Activated T-cell treated with anti-CD3 and anti-CD28 coated beads, Interleukin-2, amount 50 U/mL, for 1 hour (primary cell): ENCODE results near the gene GALNT18.

Source experiments
- DNase-seq: peaks from one replicate; pipeline ENCODE4 v3.0.0-alpha.2; 2020

The GALNT18 gene

DNA sequence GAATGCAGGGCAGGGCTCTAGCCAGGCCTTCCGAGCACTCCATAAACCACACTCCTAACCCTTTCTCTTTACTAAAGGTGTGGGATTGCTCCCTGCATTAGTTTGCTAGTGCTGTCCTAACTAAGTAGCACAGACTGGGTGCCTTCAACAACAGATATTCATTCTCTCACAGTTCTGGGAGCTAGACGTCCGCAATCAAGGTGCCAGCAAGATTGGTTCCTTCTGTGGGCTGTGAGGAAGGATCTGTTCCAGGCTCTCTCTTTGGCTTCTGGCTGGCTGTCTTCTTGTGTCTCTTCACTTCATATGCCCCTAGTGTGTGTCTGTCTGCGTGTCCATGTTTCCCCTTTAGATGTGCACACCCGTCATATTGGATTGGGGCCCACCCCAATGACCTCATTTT is 59.8 kb downstream of the GALNT18 start:
- no peak for DNase-seq

GRCh38 chr11:11558826-11559225 is 63.0 kb downstream of the GALNT18 start:
- no peak for DNase-seq

DNA sequence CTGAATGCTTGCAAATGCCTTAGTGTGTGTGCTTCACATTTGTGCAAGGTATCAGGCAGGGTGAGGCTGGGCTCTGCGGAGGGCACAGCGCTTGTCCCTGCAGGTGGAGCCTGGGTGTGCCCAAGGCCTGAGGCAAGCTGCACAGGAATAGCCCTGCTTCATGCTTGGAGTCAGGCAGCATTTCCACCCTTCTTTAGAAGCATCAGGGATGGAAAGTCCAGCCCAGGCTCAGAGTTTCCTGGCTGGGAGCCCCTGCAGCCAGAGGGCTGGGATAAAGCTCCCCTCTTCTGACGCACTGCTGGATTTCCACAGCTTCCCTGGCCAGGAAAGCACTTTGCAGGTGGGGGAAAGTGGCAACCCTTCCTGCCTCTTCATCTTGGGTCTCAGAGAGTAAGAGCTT is 63.4 kb downstream of the GALNT18 start:
- DNase-seq, result no peak

GRCh38 chr11:11555208-11555607 is 66.6 kb downstream of the GALNT18 start:
- no peak for DNase-seq

GRCh38 chr11:11553573-11553972 is 68.2 kb downstream of the GALNT18 start:
- DNase-seq, result no peak

- DNase-seq, result no peak
Measured at GRCh38 chr11:11552529-11553087, 69.2 kb downstream of the GALNT18 start.

DNA sequence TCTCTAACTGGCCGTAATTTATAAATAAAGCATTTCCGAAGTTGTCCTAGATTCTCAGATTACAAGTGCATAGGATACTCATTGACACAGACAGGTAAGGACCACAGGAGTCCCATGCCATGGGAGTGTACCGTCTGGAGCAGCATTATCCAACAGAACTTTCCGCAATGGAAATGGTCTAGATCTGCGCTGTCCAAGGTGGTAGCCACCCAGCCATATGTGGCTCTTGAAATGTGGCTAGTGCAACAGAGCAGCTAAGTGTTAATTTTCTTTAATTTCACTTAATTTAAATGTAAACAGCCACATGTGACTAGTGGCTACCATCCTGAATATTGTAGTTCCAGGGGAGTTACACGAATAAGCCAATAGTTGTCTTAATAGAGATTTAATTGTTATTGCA is 71.3 kb downstream of the GALNT18 start:
- no peak for DNase-seq

DNA sequence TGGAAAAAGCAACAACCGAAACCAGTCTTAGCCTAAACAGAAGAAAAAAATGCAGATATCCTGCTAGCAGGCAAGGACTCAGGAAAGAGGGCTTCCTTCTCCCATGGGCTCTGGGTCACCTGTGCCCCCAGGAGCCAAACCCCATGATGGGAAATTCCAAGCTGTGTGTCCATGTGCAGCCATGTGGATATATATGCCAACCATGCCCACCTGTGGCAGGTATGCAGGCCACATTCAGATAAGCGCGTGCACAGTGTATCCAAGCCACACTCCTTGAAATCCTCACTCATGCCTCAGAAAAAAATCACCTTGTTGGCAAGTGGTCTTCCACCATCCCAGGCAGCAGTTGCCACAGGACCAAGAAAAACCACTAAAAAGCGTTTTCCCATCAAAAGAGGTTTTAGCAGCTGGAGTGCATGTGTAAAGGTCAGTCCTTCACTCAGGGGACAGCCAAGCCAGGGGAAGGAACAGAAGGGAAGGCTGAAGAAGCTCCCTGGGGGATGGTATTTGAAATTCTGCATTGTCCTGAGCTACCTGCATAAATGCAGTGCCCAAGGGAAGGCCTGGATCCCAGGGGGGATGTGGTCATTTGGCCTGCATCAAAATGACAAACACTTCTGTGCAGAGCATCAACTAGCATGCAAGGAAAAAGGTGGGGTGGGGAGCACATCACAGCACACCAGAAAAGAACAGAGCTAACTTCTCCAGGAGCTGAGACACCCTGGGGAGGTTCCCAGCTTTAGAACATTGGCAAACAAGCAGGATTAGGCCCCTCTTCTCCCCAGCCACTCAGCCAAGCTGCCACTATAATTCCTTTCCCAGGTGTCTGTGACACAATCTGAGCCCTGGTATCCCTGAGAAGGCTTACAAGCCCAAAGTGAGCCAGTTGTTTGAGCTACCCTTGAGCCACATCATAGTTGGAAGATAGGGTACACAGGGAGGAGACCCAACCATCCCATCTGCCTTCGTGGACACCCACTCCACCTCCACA is 76.2 kb downstream of the GALNT18 start:
- DNase-seq, result no peak

DNA sequence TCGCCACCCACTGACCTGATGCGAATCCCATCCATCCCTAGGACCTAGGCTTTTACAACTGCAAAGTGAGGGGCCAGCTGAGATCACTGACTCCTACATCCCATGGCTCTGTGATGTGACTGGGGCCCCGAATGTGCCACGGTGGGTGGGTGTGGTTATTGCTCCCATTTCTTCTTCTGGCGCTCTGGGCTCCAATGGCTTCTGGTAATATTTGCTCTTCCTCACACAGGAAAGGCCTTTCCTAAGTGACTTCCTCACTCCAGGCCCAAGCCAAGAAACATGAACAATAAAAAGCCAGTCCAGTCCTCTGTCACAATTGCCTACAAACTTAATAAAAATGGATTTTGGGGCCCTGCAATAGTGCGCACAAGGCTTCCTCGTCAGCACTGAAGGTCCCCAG is 78.1 kb downstream of the GALNT18 start:
- no peak for DNase-seq

- no peak for DNase-seq
Measured at GRCh38 chr11:11540157-11540556, 81.6 kb downstream of the GALNT18 start.

DNA sequence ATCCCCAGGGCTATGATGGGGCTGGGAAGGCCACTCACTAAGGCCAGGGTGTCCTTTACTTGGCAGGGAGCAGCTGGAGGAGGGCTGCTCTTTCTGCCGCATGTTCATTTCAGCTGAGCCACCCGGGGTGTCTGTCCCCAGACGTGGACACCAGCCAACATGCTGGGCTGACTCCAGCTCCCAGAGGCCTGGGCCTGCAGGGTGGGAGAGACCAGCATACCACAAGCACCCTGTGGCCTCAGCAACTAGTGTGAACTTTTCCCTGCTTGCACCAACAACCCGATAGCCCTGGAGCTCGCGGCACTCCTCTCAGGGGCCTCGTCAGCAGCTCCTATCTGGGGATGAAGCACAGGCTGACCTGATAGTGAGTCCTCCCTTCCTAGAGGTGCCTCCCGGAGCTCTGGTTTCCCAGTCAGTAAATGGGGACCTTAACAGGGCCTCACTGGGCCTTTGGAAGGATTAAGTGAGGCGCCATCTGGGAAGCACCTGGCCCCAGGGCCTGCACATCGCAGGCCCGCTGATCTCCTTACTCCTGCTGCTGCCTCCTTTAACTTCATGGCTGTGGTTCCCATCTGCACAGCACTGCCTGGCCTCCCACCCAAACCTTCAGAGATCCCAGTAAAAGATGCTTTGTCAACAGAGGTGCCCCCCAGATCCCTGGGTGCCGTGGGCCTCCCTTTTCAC is 83.4 kb downstream of the GALNT18 start:
- DNase-seq, result no peak

- DNase-seq, result no peak
Measured at GRCh38 chr11:11537871-11538270, 83.9 kb downstream of the GALNT18 start.

DNA sequence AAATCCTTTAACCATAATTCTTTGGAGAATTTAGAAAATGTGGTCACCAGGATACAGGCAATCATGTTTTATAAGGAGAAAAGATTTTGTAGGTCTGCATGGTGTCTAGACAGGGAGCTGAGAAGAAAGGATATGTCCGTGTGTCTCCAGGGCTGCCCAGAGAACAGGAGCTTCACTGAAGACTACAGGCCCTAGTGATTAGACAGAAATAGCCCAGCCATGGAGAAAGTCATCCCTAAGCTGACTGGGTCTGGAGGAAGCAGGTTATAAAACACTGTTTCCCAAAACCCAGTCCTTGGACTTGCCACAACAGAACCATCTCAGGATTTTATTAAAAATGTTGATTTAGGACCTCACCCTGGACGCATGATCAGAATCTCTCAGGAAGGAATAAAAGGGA is 84.4 kb downstream of the GALNT18 start:
- DNase-seq, result no peak

GRCh38 chr11:11536650-11537049 is 85.2 kb downstream of the GALNT18 start:
- no peak for DNase-seq

GRCh38 chr11:11535611-11536010 is 86.2 kb downstream of the GALNT18 start:
- DNase-seq, result no peak

- DNase-seq, result no peak
Measured at GRCh38 chr11:11534981-11535380, 86.8 kb downstream of the GALNT18 start.

- no peak for DNase-seq
Measured at GRCh38 chr11:11533751-11534150, 88.1 kb downstream of the GALNT18 start.

DNA sequence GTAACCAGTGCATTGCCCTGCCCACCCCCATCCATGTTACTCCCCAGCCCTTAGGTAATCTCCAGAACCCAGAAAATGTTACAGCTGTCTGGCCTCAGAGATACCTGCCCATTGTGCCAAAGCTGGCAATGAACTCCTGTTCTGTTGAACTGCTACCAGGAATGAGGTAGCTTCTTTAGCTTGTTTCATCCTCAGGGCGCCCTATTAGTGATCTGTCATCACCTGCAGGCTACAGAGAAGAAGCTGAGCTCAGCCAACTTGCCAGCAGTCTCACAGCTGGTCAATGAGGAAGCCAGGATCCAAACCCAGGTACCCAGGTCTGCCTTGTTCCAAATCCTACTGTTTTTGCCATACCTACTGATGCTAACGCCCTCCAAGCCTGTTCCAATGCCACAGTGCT is 88.7 kb downstream of the GALNT18 start:
- DNase-seq, result no peak

GRCh38 chr11:11532574-11532973 is 89.2 kb downstream of the GALNT18 start:
- DNase-seq, result no peak

DNA sequence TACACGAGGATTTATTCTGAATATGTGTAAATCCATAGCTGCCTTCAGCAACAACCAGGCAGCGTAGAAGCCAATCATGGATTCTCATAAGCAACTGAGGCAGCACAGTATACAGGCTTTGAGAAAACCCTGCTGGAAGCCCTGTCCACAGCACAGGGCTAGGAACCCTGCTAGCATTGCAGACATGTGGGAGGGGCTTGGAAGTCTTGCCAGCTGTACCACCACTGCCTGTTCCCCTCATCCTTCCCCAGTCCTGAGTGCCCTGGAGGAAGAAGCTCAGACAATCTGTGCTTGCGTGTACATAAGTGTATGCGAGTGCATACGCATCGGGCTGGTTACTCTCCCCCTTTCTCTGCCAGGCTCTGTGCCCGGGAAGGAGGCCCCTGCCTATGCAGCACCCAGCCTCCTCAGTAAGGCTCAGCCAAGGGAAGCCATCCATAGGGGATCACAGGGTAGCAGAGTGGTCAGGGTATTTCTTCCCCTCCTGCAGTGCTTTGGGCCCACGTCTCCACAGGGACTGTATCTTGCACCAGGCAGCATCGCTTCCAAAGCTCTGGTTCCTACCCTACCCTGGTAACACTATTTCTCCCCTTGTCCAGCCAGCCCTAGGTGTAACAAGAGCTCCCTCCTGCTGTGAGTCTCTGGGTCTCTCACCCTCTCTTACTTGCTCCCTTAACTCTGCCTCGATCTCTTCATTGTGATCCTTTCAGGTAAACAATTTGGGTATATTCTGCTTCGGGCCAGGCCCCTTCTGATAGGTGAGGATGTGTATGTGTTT is 90.5 kb downstream of the GALNT18 start:
- no peak for DNase-seq

DNA sequence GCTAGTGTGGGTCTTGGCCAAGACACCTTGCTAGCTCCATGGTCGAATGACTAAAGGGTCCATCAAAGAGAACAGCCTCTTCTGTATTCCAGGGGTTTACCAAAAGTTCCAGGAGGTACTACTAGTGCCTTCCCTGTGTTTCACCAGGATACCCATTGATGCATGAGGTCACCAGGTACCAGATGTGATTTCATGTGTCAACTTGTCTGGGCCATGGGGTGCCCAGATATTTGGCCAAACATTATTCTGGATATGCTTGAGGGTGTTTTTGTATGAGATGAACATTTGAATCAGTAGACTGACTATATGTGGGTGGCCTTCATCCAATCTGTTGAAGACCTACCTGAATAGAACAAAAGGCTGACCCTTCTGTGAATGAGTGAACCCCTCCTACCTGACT is 92.8 kb downstream of the GALNT18 start:
- no peak for DNase-seq

- no peak for DNase-seq
Measured at GRCh38 chr11:11525283-11525682, 96.5 kb downstream of the GALNT18 start.

GRCh38 chr11:11524436-11525061 is 97.3 kb downstream of the GALNT18 start:
- no peak for DNase-seq
